Astrocyte (in vitro differentiated cells and primary cell): ENCODE measurements around the gene AKAP13. TPM values are rescaled to one million over a fixed set of nuclear protein-coding genes. Genes with fewer than 3 reads are reported as not detected.
"Not testable (repeated sequence)": the region's sequence is repeated elsewhere in the genome, so short reads cannot be mapped to it uniquely, and the experiment has no call there.

Experiments
- DNase-seq: peaks from one replicate; pipeline ENCODE4 v3.0.0-alpha.2; 2010; ENCODE audit warnings: low read depth
- FAIRE-seq: peaks from 2 replicates; lab custom pipeline; 2011; peaks lifted over from hg19 to GRCh38; lab: Jason Lieb, UNC
- H2AFZ ChIP-seq: 2 replicates; pipeline ENCODE4 v1.6.0; 2012; ENCODE audit warnings: low read depth, low read length, inconsistent platforms
- H3K27ac ChIP-seq: 2 replicates; pipeline ENCODE4 v1.5.1; 2011; ENCODE audit warnings: low read depth, low read length, inconsistent platforms
- H3K27me3 ChIP-seq: 2 replicates; pipeline ENCODE4 v1.6.0; 2011; ENCODE audit warnings: low read length, inconsistent platforms; ENCODE audit not compliant: insufficient read depth
- H3K36me3 ChIP-seq: 2 replicates; pipeline ENCODE4 v1.5.1; 2011; ENCODE audit warnings: low read length, inconsistent platforms; ENCODE audit not compliant: insufficient read depth
- H3K4me1 ChIP-seq: 2 replicates; pipeline ENCODE4 v1.5.1; 2011; ENCODE audit warnings: low read length, inconsistent platforms; ENCODE audit not compliant: insufficient read depth
- H3K4me2 ChIP-seq: 2 replicates; pipeline ENCODE4 v1.6.0; 2012; ENCODE audit warnings: low read length, inconsistent platforms
- H3K4me3 ChIP-seq: 2 replicates; pipeline ENCODE4 v1.5.1; 2011; ENCODE audit warnings: low read depth, mild to moderate bottlenecking, low read length, inconsistent platforms; ENCODE audit not compliant: insufficient read depth
- H3K79me2 ChIP-seq: 2 replicates; pipeline ENCODE4 v1.6.0; 2012; ENCODE audit warnings: mild to moderate bottlenecking, low read length, inconsistent platforms; ENCODE audit not compliant: insufficient read depth
- H3K9ac ChIP-seq: 2 replicates; pipeline ENCODE4 v1.6.0; 2012; ENCODE audit warnings: mild to moderate bottlenecking, low read length, inconsistent platforms
- H3K9me3 ChIP-seq: 2 replicates; pipeline ENCODE4 v1.5.1; 2012; ENCODE audit warnings: low read depth, mild to moderate bottlenecking, low read length, inconsistent platforms; ENCODE audit not compliant: insufficient read depth
- H4K20me1 ChIP-seq: 2 replicates; pipeline ENCODE4 v1.6.0; 2012; ENCODE audit warnings: low read length, inconsistent platforms; ENCODE audit not compliant: insufficient read depth
- H3K27ac Mint-ChIP-seq: one replicate; pipeline ENCODE4 v1.8.0; 2021; ENCODE audit warnings: mild to moderate bottlenecking, mixed read lengths; ENCODE audit not compliant: unreplicated experiment
- H3K27me3 Mint-ChIP-seq: one replicate; pipeline ENCODE4 v1.8.0; 2021; ENCODE audit warnings: low read depth, mixed read lengths; ENCODE audit not compliant: unreplicated experiment
- H3K36me3 Mint-ChIP-seq: one replicate; pipeline ENCODE4 v1.8.0; 2021; ENCODE audit warnings: low read depth, mixed read lengths; ENCODE audit not compliant: unreplicated experiment
- H3K4me1 Mint-ChIP-seq: one replicate; pipeline ENCODE4 v1.8.0; 2021; ENCODE audit warnings: low read depth, mixed read lengths; ENCODE audit not compliant: unreplicated experiment
- H3K4me3 Mint-ChIP-seq: one replicate; pipeline ENCODE4 v1.8.0; 2021; ENCODE audit warnings: mild to moderate bottlenecking, moderate library complexity, mixed read lengths; ENCODE audit not compliant: unreplicated experiment
- H3K9me3 Mint-ChIP-seq: one replicate; pipeline ENCODE4 v1.8.0; 2021; ENCODE audit warnings: mild to moderate bottlenecking, mixed read lengths; ENCODE audit not compliant: unreplicated experiment
- EZH2 ChIP-seq: IDR thresholded peaks from 2 replicates; pipeline ENCODE4 v1.6.1; 2012; ENCODE audit warnings: mild to moderate bottlenecking, low read length, inconsistent platforms; ENCODE audit not compliant: insufficient read depth
- total RNA-seq: library from RNA; stranded (reverse); gene quantifications from 2 replicates; pipeline ENCODE4 v1.2.1, GENCODE V29; 2021
- TF ChIP-seq, protein P1 (sequence below): IDR thresholded peaks from 2 replicates; pipeline ENCODE4 v1.5.1; 2011; ENCODE audit warnings: low read depth, mild to moderate bottlenecking, inconsistent platforms, low read length, moderate library complexity; ENCODE audit not compliant: insufficient read depth

The AKAP13 gene
- total RNA-seq, 1 donor from 2014 or later = 98.2 TPM

DNA sequence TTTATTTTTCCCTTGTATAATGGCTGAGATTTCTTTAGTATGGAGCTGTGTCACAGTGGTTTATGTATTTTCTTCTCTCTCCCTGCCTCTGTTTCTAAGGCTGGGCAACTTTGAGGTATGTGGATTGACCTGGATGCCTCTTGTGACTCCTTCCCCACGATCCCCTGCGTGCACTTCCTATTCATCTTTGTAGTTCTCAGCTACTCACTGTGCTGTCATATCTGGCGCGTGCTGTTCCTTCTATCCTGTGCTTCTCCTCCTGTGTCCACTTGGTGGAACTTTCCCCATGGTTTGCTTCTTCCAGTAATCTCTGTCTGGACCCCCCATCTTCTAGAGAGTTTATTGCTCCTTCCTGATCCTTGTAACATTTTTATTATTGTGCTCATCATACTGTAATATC is 97.3 kb downstream of the AKAP13 start:
- H3K27me3 Mint-ChIP-seq = no peaks in the 10 kb centered on the region
- no peak for FAIRE-seq
- Histone ChIP-seq H3K27me3 (no peaks in the 10 kb centered on the region), H3K4me1 (peaks cover 53% of the 10 kb centered on the region), H4K20me1 (peaks cover 44% of the 10 kb centered on the region), H3K27ac (peak overlapping the region; percentile 20), H2AFZ (no peak overlapping the region), H3K36me3 (no peaks in the 10 kb centered on the region), H3K4me2 (peak overlapping the region; percentile 28), H3K9me3 (no peaks in the 10 kb centered on the region), H3K79me2 (peaks cover 87% of the 10 kb centered on the region), H3K4me3 (no peak overlapping the region), H3K9ac (no peak overlapping the region)
- H3K4me1 Mint-ChIP-seq = peaks cover 92% of the 10 kb centered on the region
- peak; percentile 67 for DNase-seq
- TF ChIP-seq, protein P1, sequence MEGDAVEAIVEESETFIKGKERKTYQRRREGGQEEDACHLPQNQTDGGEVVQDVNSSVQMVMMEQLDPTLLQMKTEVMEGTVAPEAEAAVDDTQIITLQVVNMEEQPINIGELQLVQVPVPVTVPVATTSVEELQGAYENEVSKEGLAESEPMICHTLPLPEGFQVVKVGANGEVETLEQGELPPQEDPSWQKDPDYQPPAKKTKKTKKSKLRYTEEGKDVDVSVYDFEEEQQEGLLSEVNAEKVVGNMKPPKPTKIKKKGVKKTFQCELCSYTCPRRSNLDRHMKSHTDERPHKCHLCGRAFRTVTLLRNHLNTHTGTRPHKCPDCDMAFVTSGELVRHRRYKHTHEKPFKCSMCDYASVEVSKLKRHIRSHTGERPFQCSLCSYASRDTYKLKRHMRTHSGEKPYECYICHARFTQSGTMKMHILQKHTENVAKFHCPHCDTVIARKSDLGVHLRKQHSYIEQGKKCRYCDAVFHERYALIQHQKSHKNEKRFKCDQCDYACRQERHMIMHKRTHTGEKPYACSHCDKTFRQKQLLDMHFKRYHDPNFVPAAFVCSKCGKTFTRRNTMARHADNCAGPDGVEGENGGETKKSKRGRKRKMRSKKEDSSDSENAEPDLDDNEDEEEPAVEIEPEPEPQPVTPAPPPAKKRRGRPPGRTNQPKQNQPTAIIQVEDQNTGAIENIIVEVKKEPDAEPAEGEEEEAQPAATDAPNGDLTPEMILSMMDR = peak; percentile 30
- no peak for TF ChIP-seq EZH2
- H3K27ac Mint-ChIP-seq = peak overlapping the region; percentile 43
- no peaks in the 10 kb centered on the region for H3K9me3 Mint-ChIP-seq
- no peak overlapping the region for H3K4me3 Mint-ChIP-seq
- peaks cover 4% of the 10 kb centered on the region for H3K36me3 Mint-ChIP-seq

DNA sequence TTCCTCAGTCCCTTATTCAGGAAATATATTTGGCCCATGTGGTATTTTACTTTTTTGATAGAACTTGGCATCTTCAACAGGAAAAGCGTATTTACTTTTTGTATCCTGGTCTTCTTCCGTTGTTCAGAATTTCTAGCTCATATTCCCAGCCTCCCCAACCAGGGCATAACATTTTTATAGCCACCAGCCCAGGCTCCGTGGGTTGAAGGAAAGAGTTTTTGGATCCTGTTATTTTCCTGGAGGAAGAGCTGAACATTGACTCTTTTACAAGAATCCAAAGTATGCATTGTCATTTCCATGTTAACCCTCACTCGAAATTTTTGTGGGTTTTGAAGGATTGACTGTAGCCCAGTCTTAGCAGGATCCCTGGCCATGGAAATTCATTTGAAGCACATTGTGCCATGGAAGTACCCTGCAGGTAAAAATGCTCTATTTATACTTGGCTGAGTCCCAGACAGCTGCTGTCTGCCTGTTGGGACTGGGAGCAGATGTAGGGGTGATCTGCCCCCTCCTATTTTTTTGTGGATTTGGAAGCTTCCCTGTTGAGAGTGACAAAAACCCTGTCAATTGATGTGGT is 98.8 kb downstream of the AKAP13 start:
- H4K20me1 ChIP-seq = peaks cover 31% of the 10 kb centered on the region
- FAIRE-seq (no peak), DNase-seq (peak; percentile 86)
- H3K79me2 ChIP-seq = peaks cover 81% of the 10 kb centered on the region
- no peak for TF ChIP-seq EZH2
- TF ChIP-seq, protein P1 = no peak
- no peak overlapping the region for H2AFZ ChIP-seq
- H3K4me1 Mint-ChIP-seq = peaks cover 89% of the 10 kb centered on the region
- peak overlapping the region; percentile 55 for H3K4me2 ChIP-seq
- no peaks in the 10 kb centered on the region for H3K9me3 Mint-ChIP-seq
- H3K36me3 ChIP-seq = no peaks in the 10 kb centered on the region
- peaks cover 4% of the 10 kb centered on the region for H3K36me3 Mint-ChIP-seq
- peak overlapping the region; percentile 88 for H3K27ac Mint-ChIP-seq
- H3K27me3 Mint-ChIP-seq = no peaks in the 10 kb centered on the region
- H3K9ac ChIP-seq = peak overlapping the region; percentile 27
- H3K4me1 ChIP-seq = peaks cover 44% of the 10 kb centered on the region
- no peaks in the 10 kb centered on the region for H3K27me3 ChIP-seq
- no peaks in the 10 kb centered on the region for H3K9me3 ChIP-seq
- peak overlapping the region; percentile 64 for H3K4me3 Mint-ChIP-seq
- no peak overlapping the region for H3K4me3 ChIP-seq
- peak overlapping the region; percentile 48 for H3K27ac ChIP-seq

DNA sequence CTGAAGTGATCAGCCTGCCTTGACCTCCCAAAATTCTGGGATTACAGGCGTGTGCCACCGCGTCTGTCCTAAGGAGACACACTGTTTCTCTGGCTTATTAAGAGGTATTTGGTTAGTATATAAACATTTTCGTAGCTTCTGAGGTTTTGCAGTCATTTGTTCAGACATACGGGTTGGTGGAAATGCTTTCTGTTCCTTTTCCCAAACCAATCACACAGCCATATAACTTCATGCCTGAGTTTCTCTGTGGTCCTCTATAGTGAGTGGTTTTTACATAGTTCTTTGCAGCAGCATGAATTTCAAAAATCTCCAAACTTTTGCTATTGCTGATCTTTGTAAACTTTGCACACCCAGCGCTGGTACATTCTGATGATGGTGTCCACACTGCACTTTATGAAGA is 100.5 kb downstream of the AKAP13 start:
- no peak for TF ChIP-seq EZH2
- TF ChIP-seq, protein P1 = no peak
- no peaks in the 10 kb centered on the region for H3K27me3 Mint-ChIP-seq
- Histone ChIP-seq H3K79me2 (peaks cover 83% of the 10 kb centered on the region), H3K27me3 (no peaks in the 10 kb centered on the region), H3K9me3 (no peaks in the 10 kb centered on the region), H4K20me1 (peaks cover 26% of the 10 kb centered on the region), H3K36me3 (no peaks in the 10 kb centered on the region), H2AFZ (no peak overlapping the region), H3K27ac (no peak overlapping the region), H3K4me2 (no peak overlapping the region), H3K4me3 (no peak overlapping the region), H3K9ac (no peak overlapping the region), H3K4me1 (peaks cover 37% of the 10 kb centered on the region)
- no peaks in the 10 kb centered on the region for H3K9me3 Mint-ChIP-seq
- H3K36me3 Mint-ChIP-seq = peaks cover 4% of the 10 kb centered on the region
- H3K4me1 Mint-ChIP-seq = peaks cover 89% of the 10 kb centered on the region
- H3K4me3 Mint-ChIP-seq = peak overlapping the region; percentile 13
- H3K27ac Mint-ChIP-seq = peak overlapping the region; percentile 94
- no peak for FAIRE-seq
- DNase-seq = no peak

DNA sequence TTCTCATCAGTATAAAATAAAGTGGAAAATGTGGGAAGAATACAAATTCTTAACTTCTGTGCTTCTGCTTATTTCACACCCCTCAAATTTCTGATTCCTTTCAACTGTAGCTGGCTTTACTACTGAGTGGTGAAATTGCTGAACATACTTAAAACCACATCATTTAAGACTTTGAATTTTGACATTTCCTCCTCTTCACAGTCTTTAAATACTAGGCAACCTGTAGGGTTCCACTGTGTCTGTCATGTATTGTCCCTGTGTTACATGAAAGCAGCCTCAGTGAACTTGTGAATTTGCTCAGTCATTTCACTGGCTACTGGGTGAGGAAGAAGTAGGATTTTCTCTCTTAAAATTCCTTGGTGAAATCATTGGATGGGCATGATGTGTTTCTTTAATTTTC is 101.1 kb downstream of the AKAP13 start:
- H3K27ac ChIP-seq, H3K36me3 Mint-ChIP-seq, H2AFZ ChIP-seq, H3K9me3 ChIP-seq, H3K4me3 ChIP-seq, H3K4me3 Mint-ChIP-seq, DNase-seq, H3K9me3 Mint-ChIP-seq, H3K4me2 ChIP-seq, H3K27me3 Mint-ChIP-seq, H3K27me3 ChIP-seq, H3K9ac ChIP-seq, FAIRE-seq, H3K36me3 ChIP-seq: not testable (repeated sequence)
- Histone ChIP-seq H3K4me1 (peaks cover 37% of the 10 kb centered on the region), H3K79me2 (peaks cover 81% of the 10 kb centered on the region), H4K20me1 (peaks cover 29% of the 10 kb centered on the region)
- peaks cover 90% of the 10 kb centered on the region for H3K4me1 Mint-ChIP-seq
- H3K27ac Mint-ChIP-seq = peak overlapping the region; percentile 94
